Brain microvascular endothelial cell (primary cell): ENCODE data around the gene RARG.

ENCODE experiments used
- DNase-seq: peaks from one replicate; pipeline ENCODE4 v3.0.0-alpha.2; 2020
- H3K27ac ChIP-seq: fragments of 250-450 bp; sonication (Bioruptor Pico); 2 replicates; pipeline ENCODE4 v1.5.1; 2020; ENCODE audit warnings: mild to moderate bottlenecking, moderate library complexity
- H3K27me3 ChIP-seq: fragments of 250-450 bp; sonication (Bioruptor Pico); replicated peaks from 2 replicates; pipeline ENCODE4 v1.5.1; 2020; ENCODE audit warnings: mild to moderate bottlenecking
- H3K36me3 ChIP-seq: fragments of 250-450 bp; sonication (Bioruptor Pico); replicated peaks from 2 replicates; pipeline ENCODE4 v1.5.1; 2020; ENCODE audit warnings: mild to moderate bottlenecking
- H3K4me3 ChIP-seq: 2 replicates; pipeline ENCODE4 v1.5.1; 2011; ENCODE audit warnings: low read depth, mild to moderate bottlenecking, control low read depth, low read length, moderate library complexity
- CTCF ChIP-seq: IDR thresholded peaks from 2 replicates; pipeline ENCODE4 v1.5.1; 2011; ENCODE audit warnings: low read depth, mild to moderate bottlenecking, moderate library complexity, low read length, control low read depth, inconsistent platforms; ENCODE audit errors: missing control alignments
- in situ Hi-C: cut with HindIII; loops from 2 replicates; pipeline ENCODE4 v1.10.0; 2017; ENCODE audit warnings: low sequenced_read_pairs, low pct_ligation_motif_present

The RARG gene

GRCh38 chr12:53173085-53173715 lies 58.8 kb downstream of the RARG start:
- Histone ChIP-seq H3K36me3 (peaks cover 4% of the 10 kb centered on the region), H3K27me3 (no peaks in the 10 kb centered on the region), H3K27ac (no peak overlapping the region), H3K4me3 (no peak overlapping the region)
- TF ChIP-seq CTCF, result no peak
- no peak for DNase-seq
- in situ Hi-C loops, result no loop called here

DNA sequence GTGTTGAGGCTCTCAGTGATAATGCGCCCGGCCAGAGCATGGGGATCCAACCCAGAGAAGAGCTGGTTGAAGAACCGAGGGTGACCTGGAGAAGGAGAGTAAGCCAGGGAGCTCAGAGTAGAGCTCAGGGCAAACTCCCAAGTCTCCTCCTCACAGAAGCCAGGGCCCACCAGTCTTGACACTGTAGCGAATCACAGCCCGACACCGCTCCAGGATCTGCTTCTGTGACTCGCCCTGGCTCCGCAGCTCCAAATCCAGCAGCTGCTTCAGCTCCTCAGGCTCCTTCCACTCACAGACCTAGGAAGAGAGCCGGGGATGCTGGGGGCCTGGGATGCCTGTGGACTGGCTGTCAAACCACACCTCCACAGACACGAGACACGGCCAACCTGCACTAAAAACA lies 59.7 kb downstream of the RARG start:
- no peaks in the 10 kb centered on the region for H3K27me3 ChIP-seq
- peak; percentile 28 for DNase-seq
- H3K4me3 ChIP-seq, result no peak overlapping the region
- H3K36me3 ChIP-seq, result peaks cover 4% of the 10 kb centered on the region
- TF ChIP-seq CTCF, result no peak
- no peak overlapping the region for H3K27ac ChIP-seq
- in situ Hi-C loops, result no loop called here

GRCh38 chr12:53171725-53172329 lies 60.2 kb downstream of the RARG start:
- Histone ChIP-seq H3K27me3 (no peaks in the 10 kb centered on the region), H3K27ac (no peak overlapping the region), H3K4me3 (no peak overlapping the region), H3K36me3 (peaks cover 4% of the 10 kb centered on the region)
- in situ Hi-C loops, result no loop called here
- TF ChIP-seq CTCF, result no peak
- no peak for DNase-seq

DNA sequence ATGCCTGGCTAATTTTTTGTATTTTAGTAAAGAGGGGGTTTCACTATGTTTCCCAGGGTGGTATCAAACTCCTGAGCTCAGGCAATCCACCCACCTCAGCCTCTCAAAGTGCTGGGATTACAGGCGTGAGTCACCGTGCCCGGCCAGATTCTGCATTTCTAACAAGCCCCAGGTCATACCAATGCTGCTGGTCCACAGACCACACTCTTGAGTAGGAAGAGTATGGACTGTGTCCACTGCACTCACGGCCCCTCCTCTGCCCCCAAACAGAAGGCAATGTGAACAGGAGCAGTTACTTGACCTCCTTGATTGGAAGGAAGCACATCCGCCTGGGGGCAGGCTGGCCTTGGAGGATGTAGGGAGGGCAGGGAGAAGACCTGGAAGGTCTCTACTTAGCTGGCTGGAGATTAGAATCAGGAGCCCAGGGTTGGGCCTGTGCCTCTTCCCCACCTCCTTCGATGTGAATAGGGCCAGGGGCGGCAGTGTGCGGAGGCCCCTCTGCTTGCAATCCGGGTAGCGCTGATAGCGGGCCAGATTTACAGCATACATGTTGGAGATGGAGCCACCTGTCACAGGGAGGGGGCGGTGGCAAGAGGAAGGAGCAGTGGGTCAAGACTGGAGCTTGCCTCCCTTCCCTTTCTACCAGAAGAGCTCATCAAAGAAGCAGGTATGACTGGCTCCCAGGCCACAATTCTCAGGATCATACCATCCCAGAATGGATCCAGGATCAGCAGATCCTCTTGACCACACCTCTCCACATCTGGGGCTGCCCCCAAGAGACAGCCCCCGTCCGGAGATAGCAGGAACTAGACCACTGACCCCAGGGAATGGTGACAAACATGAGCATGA lies 60.9 kb downstream of the RARG start:
- Histone ChIP-seq H3K36me3 (peaks cover 4% of the 10 kb centered on the region), H3K4me3 (no peak overlapping the region), H3K27ac (no peak overlapping the region), H3K27me3 (no peaks in the 10 kb centered on the region)
- DNase-seq, result no peak
- TF ChIP-seq CTCF, result no peak
- in situ Hi-C loops, result no loop called here

- TF ChIP-seq CTCF, result no peak
- no peak overlapping the region for H3K27ac ChIP-seq
- no peak overlapping the region for H3K4me3 ChIP-seq
- no peaks in the 10 kb centered on the region for H3K27me3 ChIP-seq
- H3K36me3 ChIP-seq, result peaks cover 4% of the 10 kb centered on the region
- no peak for DNase-seq
- in situ Hi-C loops, result no loop called here
These were observed 61.8 kb downstream of the RARG start for GRCh38 chr12:53170215-53170614.
